Omental fat pad (tissue), 4 donors: ENCODE data around the gene TFAP2B. TPM values are rescaled to one million over a fixed set of nuclear protein-coding genes. Genes with fewer than 3 reads are reported as not detected.

Experiments
- ATAC-seq: fragments of 150-250 bp; one replicate; pipeline ENCODE4 v1.9.1; 2016; ENCODE audit warnings: mild to moderate bottlenecking, moderate library complexity; ENCODE audit not compliant: low FRiP score
- DNase-seq: peaks from one replicate; pipeline ENCODE4 v3.0.0-alpha.2; 2019; ENCODE audit warnings: low spot score
- CTCF ChIP-seq, 3 donors: fragments of 450-650 bp; IDR thresholded peaks; one replicate each; pipeline ENCODE4 v1.5.1; 2016 to 2017; ENCODE audit warnings: antibody characterized with exemption in 3 of 3, mild to moderate bottlenecking in 3 of 3, moderate library complexity in 2 of 3
- total RNA-seq, 4 donors: library from RNA; depleted of rRNA; stranded (reverse); fragments of >200 nt; gene quantifications; one replicate each; pipeline ENCODE4 v1.1.0, GENCODE V29; 2016

Gene TFAP2B
- total RNA-seq, 4 donors from 2014 or later, result not detected

GRCh38 chr6:50804283-50804682 is 14.4 kb upstream of the TFAP2B start:
- no peak for TF ChIP-seq CTCF (IDR thresholded peaks at IDR 0.05)
- no peak for DNase-seq
- ATAC-seq, result no peak

- no peak for TF ChIP-seq CTCF (IDR thresholded peaks at IDR 0.05)
- no peak for DNase-seq
- ATAC-seq, result no peak
Observed at GRCh38 chr6:50807035-50807434, 11.6 kb upstream of the TFAP2B start.

GRCh38 chr6:50815436-50816114 is 3.1 kb upstream of the TFAP2B start:
- no peak for TF ChIP-seq CTCF (IDR thresholded peaks at IDR 0.05)
- ATAC-seq (no peak), DNase-seq (no peak)

- ATAC-seq, result no peak
- DNase-seq, result peak; percentile 46
Observed at GRCh38 chr6:50816115-50816675, 2.5 kb upstream of the TFAP2B start.

GRCh38 chr6:50816947-50817645 is 1.6 kb upstream of the TFAP2B start:
- no peak for TF ChIP-seq CTCF (IDR thresholded peaks at IDR 0.05)
- DNase-seq, result no peak
- ATAC-seq, result no peak

More at GRCh38 chr6:50816115-50816675, 2.5 kb upstream of the TFAP2B start:
- TF ChIP-seq CTCF (IDR thresholded peaks at IDR 0.05), result peak in 1 of 3 donors; percentile 31

GRCh38 chr6:50817646-50817950 is 1.1 kb upstream of the TFAP2B start:
- no peak for TF ChIP-seq CTCF (IDR thresholded peaks at IDR 0.05)
- ATAC-seq, result no peak
- no peak for DNase-seq

GRCh38 chr6:50818020-50818419 is 651 bp upstream of the TFAP2B start:
- no peak for TF ChIP-seq CTCF (IDR thresholded peaks at IDR 0.05)
- no peak for DNase-seq
- no peak for ATAC-seq
